MG63 (cell line): ENCODE results near the gene ABHD6. TPM values are rescaled to one million over a fixed set of nuclear protein-coding genes. Genes with fewer than 3 reads are reported as not detected.
"Not testable (repeated sequence)": the region's sequence is repeated elsewhere in the genome, so short reads cannot be mapped to it uniquely, and the experiment has no call there.

ENCODE experiments used
- DNase-seq: peaks from one replicate; pipeline ENCODE4 v3.0.0-alpha.2; 2020
- H3K27me3 ChIP-seq: fragments of 250-450 bp; sonication (Bioruptor Pico); 2 replicates; pipeline ENCODE4 v1.5.1; 2020; ENCODE audit warnings: mild to moderate bottlenecking, moderate library complexity
- H3K36me3 ChIP-seq: fragments of 250-450 bp; sonication (Bioruptor Pico); 2 replicates; pipeline ENCODE4 v1.5.1; 2020; ENCODE audit warnings: mild to moderate bottlenecking, moderate library complexity
- H3K4me3 ChIP-seq: fragments of 250-450 bp; sonication (Bioruptor Pico); 2 replicates; pipeline ENCODE4 v1.5.1; 2020; ENCODE audit warnings: mild to moderate bottlenecking, moderate library complexity
- H3K9me3 ChIP-seq: fragments of 250-450 bp; sonication (Bioruptor Pico); 2 replicates; pipeline ENCODE4 v1.5.1; 2020; ENCODE audit warnings: mild to moderate bottlenecking, moderate library complexity
- total RNA-seq: library from RNA; depleted of rRNA; stranded (reverse); fragments of >200 nt; shearing (Covaris generic); gene quantifications from 2 replicates; pipeline ENCODE4 v1.2.3, GENCODE V29; 2014; ENCODE audit warnings: low replicate concordance

ABHD6 gene
- total RNA-seq, 1 experiment from 2014 or later = 2.1 TPM

DNA sequence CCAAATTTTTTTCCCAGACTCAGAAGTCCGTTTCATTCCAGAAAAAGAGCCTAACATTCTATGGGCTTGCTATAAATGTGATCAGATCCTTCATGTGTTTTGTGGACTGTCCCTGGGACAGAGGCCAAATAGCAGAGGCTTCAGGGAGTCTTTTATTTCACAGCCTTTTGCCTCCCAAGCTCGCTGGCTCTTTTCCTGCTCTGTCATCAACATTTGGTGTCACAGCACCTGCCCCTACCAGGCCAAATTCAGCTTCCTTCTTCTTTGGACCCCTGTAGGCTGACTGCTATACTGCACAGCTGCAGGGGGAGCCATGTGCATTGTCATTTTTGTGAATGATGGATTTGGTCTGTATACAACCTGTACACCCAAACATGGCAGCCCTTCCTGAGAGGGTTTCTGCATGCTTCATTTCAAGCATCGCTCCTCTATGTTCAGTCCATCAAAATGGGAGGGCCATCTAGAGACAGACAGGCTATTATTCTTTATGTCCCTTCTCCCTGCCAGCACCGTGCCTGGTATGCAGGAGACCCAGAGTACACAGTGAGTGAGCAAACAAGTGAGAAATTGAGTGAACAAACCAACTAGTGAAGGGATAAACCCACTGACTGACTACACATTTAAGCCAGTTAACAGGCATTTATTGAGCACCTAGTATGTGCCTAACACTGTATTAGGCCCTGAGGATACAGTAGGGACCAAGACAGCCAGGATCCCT, 50.6 kb downstream of the ABHD6 start:
- no peaks in the 10 kb centered on the region for H3K36me3 ChIP-seq
- DNase-seq = no peak
- H3K27me3 ChIP-seq = no peaks in the 10 kb centered on the region
- no peak overlapping the region for H3K4me3 ChIP-seq
- H3K9me3 ChIP-seq = no peaks in the 10 kb centered on the region

DNA sequence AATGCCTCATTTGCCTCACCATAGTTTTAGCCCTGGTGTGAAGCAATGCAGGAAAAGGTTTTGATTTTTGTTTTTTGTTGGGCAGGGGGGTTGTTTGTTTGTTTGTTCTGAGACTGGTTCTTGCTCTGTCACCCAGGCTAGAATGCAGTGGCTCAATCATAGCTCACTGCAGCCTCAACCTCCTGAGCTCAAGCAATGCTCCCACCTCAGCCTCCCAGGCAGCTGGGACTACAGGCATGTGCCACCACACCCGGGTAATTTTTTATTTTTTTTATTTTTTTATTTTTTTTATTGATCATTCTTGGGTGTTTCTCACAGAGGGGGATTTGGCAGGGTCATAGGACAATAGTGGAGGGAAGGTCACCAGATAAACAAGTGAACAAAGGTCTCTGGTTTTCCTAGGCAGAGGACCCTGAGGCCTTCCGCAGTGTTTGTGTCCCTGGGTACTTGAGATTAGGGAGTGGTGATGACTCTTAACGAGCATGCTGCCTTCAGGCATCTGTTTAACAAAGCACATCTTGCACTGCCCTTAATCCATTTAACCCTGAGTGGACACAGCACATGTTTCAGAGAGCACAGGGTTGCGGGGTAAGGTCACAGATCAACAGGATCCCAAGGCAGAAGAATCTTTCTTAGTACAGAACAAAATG, 51.5 kb downstream of the ABHD6 start:
- not testable (repeated sequence) for H3K27me3 ChIP-seq, H3K36me3 ChIP-seq, H3K4me3 ChIP-seq, H3K9me3 ChIP-seq, DNase-seq

- H3K36me3 ChIP-seq, H3K27me3 ChIP-seq, H3K9me3 ChIP-seq, DNase-seq, H3K4me3 ChIP-seq: not testable (repeated sequence)
These were observed 52.9 kb downstream of the ABHD6 start for GRCh38 chr3:58290446-58290845.

- Histone ChIP-seq H3K27me3 (no peaks in the 10 kb centered on the region), H3K9me3 (no peaks in the 10 kb centered on the region), H3K4me3 (no peak overlapping the region), H3K36me3 (no peaks in the 10 kb centered on the region)
- DNase-seq = no peak
These were observed 54.2 kb downstream of the ABHD6 start for GRCh38 chr3:58291671-58292338.

DNA sequence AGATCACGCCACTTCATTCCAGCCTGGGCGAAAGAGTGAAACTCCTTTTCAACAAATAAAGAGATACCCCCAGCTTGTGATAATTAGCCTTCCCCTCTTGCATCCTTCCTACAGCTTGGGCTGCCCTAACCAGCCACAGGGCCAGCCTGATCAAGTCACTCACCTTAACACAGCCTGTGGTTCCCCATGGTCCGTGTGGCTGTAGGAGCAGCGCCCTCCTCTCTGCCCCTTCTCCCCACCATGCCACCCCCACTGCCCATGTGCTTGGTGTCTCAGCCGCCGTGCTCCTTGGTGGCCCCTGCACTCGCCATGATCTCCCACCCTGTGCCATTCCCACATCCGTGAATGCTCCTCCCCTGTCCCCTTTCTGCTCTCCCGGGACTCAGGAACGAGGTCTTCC, 55.3 kb downstream of the ABHD6 start:
- no peaks in the 10 kb centered on the region for H3K27me3 ChIP-seq
- no peak for DNase-seq
- no peaks in the 10 kb centered on the region for H3K9me3 ChIP-seq
- no peaks in the 10 kb centered on the region for H3K36me3 ChIP-seq
- no peak overlapping the region for H3K4me3 ChIP-seq

GRCh38 chr3:58293516-58293915, 55.9 kb downstream of the ABHD6 start:
- Histone ChIP-seq H3K27me3 (no peaks in the 10 kb centered on the region), H3K4me3 (no peak overlapping the region), H3K36me3 (no peaks in the 10 kb centered on the region), H3K9me3 (no peaks in the 10 kb centered on the region)
- DNase-seq = no peak

- H3K36me3 ChIP-seq = no peaks in the 10 kb centered on the region
- H3K9me3 ChIP-seq = no peaks in the 10 kb centered on the region
- no peaks in the 10 kb centered on the region for H3K27me3 ChIP-seq
These were observed 58.7 kb downstream of the ABHD6 start for GRCh38 chr3:58296269-58296668.

DNA sequence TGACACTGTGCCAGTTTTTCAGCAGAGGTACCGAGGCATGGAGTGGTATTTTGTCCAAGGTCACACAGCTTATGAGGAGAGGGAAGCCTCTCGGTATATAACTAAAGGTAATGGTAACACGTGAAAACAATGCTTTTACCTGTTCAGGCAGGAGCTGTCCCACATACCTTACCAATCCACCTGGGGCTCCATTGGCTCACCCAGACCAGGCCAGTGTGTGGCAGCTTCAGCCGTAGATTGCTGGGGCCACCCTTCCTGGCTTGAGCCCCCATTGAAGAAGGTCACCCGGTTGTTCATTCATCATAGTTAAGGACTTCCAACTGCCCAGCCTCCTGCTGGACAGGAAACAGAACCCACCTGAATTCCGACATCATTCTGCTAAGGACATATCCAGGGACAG, 59.3 kb downstream of the ABHD6 start:
- H3K9me3 ChIP-seq = no peaks in the 10 kb centered on the region
- DNase-seq = no peak
- no peaks in the 10 kb centered on the region for H3K27me3 ChIP-seq
- no peaks in the 10 kb centered on the region for H3K36me3 ChIP-seq
- H3K4me3 ChIP-seq = no peak overlapping the region

More at GRCh38 chr3:58296269-58296668, 58.7 kb downstream of the ABHD6 start:
- H3K4me3 ChIP-seq = no peak overlapping the region
- no peak for DNase-seq

- no peaks in the 10 kb centered on the region for H3K36me3 ChIP-seq
- DNase-seq = no peak
- H3K4me3 ChIP-seq = no peak overlapping the region
- H3K27me3 ChIP-seq = no peaks in the 10 kb centered on the region
- H3K9me3 ChIP-seq = no peaks in the 10 kb centered on the region
These were observed 60.6 kb downstream of the ABHD6 start for GRCh38 chr3:58298190-58298589.

DNA sequence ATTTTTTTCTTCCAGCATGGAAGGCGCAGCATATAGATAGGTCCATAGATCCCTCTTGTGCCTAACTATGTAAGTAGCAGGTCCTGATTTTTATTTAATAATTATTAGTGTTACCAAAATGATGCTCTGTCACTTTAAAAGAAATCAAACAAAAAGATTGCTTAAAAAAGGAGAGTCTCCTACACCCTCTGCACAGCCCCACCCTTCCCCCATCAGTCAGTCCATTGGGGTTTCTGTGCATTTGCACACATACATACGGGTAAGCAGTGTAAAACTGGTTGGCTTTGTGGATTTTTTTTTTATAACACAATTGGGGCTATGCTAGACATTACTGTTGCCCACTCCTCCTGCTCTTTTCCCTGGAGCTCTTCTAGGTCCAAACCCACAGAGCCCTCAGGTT, 61.5 kb downstream of the ABHD6 start:
- Histone ChIP-seq H3K27me3 (no peaks in the 10 kb centered on the region), H3K36me3 (no peaks in the 10 kb centered on the region), H3K9me3 (no peaks in the 10 kb centered on the region), H3K4me3 (no peak overlapping the region)
- DNase-seq = no peak

GRCh38 chr3:58299839-58300516, 62.4 kb downstream of the ABHD6 start:
- Histone ChIP-seq H3K9me3 (no peaks in the 10 kb centered on the region), H3K4me3 (no peak overlapping the region), H3K36me3 (no peaks in the 10 kb centered on the region), H3K27me3 (no peaks in the 10 kb centered on the region)
- no peak for DNase-seq

DNA sequence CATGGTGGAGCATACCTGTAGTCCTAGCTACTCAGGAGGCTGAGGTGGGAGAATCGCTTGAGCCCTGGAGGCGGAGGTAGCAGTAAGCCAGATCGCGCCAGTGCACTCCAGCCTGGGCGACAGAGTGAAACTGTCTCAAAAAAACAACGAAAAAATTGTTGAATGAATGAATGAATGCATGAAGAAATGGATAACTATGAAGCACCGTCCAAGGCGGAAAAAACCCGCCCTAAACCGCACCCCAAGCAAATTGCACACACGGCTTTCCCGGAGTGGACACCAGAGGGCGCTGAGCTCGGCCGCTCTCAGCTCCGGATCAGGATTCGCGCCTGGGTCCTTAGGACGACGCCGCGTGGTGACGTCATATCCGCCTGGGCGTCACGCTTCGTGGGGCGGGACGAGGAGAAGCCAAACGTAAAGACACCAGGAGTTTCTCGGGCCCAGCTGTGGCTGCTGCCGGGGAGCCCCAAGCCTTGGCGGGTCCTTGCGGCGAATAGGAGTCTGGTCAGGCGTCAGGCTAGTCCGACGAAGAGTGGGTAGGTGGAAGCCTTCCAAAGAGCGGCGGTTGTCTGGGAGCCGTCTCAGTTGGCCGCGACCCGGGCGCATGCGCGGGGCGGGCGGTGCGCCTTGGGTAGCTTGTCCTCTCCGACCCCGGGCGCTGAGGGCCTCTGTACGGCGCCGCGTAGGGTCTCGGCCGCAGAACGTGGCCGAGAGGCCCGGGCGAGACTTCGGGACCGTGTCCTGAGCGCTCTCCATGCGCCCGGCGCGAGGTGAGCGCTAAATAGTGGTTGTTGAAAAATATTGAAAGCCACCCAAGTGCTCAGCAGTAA, 68.5 kb downstream of the ABHD6 start, which contains the start of the genes HTD2 and RPP14:
Gene HTD2, plus strand, starts transcription at position 639 of the 830 bp plus-strand sequence. CDS start 11,094 bp downstream, outside the sequence.
Gene RPP14, plus strand, starts transcription at position 364 of the 830 bp plus-strand sequence. CDS start 4,085 bp downstream, outside the sequence.
- no peaks in the 10 kb centered on the region for H3K27me3 ChIP-seq
- H3K36me3 ChIP-seq = peaks cover 22% of the 10 kb centered on the region
- DNase-seq = peak; percentile 92
- H3K9me3 ChIP-seq = no peaks in the 10 kb centered on the region
- H3K4me3 ChIP-seq = peak within 1 kb of the TSS; percentile 89

GRCh38 chr3:58307639-58308215, 70.1 kb downstream of the ABHD6 start:
- DNase-seq = no peak
- no peaks in the 10 kb centered on the region for H3K27me3 ChIP-seq
- H3K36me3 ChIP-seq = peaks cover 26% of the 10 kb centered on the region
- H3K4me3 ChIP-seq = peak overlapping the region; percentile 89
- no peaks in the 10 kb centered on the region for H3K9me3 ChIP-seq

GRCh38 chr3:58308728-58309127, 71.1 kb downstream of the ABHD6 start:
- no peak for DNase-seq
- no peaks in the 10 kb centered on the region for H3K9me3 ChIP-seq
- H3K27me3 ChIP-seq = no peaks in the 10 kb centered on the region
- no peak overlapping the region for H3K4me3 ChIP-seq
- H3K36me3 ChIP-seq = peaks cover 26% of the 10 kb centered on the region

DNA sequence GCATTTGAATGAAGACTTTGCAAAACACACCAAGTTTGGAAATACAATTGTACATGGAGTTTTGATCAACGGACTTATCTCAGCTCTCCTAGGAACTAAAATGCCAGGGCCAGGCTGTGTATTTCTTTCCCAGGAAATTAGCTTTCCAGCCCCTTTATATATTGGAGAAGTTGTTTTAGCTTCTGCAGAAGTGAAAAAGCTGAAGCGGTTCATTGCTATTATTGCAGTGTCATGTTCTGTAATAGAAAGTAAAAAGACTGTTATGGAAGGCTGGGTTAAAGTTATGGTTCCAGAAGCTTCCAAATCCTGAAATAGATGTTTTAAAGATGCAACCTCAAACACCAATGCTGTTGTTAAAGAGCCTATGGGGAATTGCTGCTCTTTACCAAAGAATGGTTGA, 80.2 kb downstream of the ABHD6 start:
- Histone ChIP-seq H3K9me3 (no peaks in the 10 kb centered on the region), H3K27me3 (no peaks in the 10 kb centered on the region), H3K36me3 (peaks cover 22% of the 10 kb centered on the region), H3K4me3 (no peak overlapping the region)
- DNase-seq = no peak

GRCh38 chr3:58321791-58322190, 84.2 kb downstream of the ABHD6 start:
- DNase-seq = no peak
- Histone ChIP-seq H3K27me3 (no peaks in the 10 kb centered on the region), H3K4me3 (no peak overlapping the region)

More at GRCh38 chr3:58321791-58322190, 84.2 kb downstream of the ABHD6 start:
- Histone ChIP-seq H3K9me3 (no peaks in the 10 kb centered on the region), H3K36me3 (peaks cover 10% of the 10 kb centered on the region)
